NB4 (cell line): ENCODE results near the gene PPTC7.
"Not testable (repeated sequence)": the region's sequence is repeated elsewhere in the genome, so short reads cannot be mapped to it uniquely, and the experiment has no call there.

Experiments used
- DNase-seq: peaks from one replicate; pipeline ENCODE4 v3.0.0; 2010; ENCODE audit warnings: low read depth
- H3K4me3 ChIP-seq: one replicate; pipeline ENCODE4 v1.5.1; 2011; ENCODE audit warnings: mild to moderate bottlenecking, low read depth, low read length, moderate library complexity
- MYC ChIP-seq: IDR thresholded peaks from 2 replicates; pipeline ENCODE4 v1.6.1; 2011; ENCODE audit warnings: low read depth, low read length
- POLR2A ChIP-seq: IDR thresholded peaks from 2 replicates; pipeline ENCODE4 v1.6.1; 2011; ENCODE audit warnings: mild to moderate bottlenecking; ENCODE audit not compliant: insufficient read length; ENCODE audit errors: extremely low read depth
- TF ChIP-seq, protein P1 (sequence below): IDR thresholded peaks from one replicate; pipeline ENCODE4 v1.5.1; 2012; ENCODE audit warnings: low read depth, low read length
- TF ChIP-seq, protein P2 (sequence below): IDR thresholded peaks from 2 replicates; pipeline ENCODE4 v1.6.1; 2011; ENCODE audit warnings: low read depth, low read length

The PPTC7 gene

DNA sequence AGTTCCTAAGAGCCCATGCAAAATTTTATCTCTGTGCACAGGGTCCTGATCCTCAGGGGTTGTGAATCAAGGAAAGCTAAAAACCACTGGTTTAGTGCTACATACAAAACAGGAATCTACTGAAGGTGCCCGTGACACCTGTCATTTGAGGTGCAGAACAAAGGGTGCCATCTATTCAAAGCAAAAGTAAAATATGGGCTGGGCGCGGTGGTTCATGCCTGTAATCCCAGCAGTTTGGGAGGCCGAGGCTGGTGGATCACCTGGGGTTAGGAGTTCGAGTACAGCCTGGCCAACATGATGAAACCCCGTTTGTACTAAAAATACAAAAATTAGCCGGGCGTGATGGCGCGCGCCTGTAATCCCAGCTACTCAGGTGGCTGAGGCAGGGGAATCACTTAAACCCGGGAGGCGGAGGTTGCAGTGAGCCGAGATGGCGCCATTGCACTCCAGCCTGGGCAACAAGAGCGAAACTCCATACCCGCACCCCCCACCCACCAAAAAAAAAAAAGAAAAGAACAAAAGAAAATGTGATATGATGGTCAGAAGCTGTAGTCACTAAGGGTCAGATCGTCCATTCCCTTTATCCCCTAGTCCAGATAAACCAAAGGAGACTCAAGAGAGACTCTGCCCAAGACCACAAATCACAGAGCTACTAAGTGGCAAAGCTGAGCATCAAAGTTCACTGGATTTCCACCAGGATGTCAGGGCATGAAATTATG lies 3.4 kb downstream of the PPTC7 start:
- TF ChIP-seq MYC (no peak), POLR2A (no peak)
- TF ChIP-seq, protein P1, sequence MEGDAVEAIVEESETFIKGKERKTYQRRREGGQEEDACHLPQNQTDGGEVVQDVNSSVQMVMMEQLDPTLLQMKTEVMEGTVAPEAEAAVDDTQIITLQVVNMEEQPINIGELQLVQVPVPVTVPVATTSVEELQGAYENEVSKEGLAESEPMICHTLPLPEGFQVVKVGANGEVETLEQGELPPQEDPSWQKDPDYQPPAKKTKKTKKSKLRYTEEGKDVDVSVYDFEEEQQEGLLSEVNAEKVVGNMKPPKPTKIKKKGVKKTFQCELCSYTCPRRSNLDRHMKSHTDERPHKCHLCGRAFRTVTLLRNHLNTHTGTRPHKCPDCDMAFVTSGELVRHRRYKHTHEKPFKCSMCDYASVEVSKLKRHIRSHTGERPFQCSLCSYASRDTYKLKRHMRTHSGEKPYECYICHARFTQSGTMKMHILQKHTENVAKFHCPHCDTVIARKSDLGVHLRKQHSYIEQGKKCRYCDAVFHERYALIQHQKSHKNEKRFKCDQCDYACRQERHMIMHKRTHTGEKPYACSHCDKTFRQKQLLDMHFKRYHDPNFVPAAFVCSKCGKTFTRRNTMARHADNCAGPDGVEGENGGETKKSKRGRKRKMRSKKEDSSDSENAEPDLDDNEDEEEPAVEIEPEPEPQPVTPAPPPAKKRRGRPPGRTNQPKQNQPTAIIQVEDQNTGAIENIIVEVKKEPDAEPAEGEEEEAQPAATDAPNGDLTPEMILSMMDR = no peak
- no peak for DNase-seq
- H3K4me3 ChIP-seq = no peak overlapping the region

- TF ChIP-seq, protein P2, sequence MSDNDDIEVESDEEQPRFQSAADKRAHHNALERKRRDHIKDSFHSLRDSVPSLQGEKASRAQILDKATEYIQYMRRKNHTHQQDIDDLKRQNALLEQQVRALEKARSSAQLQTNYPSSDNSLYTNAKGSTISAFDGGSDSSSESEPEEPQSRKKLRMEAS = no peak
- TF ChIP-seq POLR2A = no peak
- TF ChIP-seq, protein P1 = no peak
- no peak for TF ChIP-seq MYC
- peak overlapping the region; percentile 33 for H3K4me3 ChIP-seq
- DNase-seq = no peak
Observed at GRCh38 chr12:110578694-110579534, 4.2 kb downstream of the PPTC7 start.

DNA sequence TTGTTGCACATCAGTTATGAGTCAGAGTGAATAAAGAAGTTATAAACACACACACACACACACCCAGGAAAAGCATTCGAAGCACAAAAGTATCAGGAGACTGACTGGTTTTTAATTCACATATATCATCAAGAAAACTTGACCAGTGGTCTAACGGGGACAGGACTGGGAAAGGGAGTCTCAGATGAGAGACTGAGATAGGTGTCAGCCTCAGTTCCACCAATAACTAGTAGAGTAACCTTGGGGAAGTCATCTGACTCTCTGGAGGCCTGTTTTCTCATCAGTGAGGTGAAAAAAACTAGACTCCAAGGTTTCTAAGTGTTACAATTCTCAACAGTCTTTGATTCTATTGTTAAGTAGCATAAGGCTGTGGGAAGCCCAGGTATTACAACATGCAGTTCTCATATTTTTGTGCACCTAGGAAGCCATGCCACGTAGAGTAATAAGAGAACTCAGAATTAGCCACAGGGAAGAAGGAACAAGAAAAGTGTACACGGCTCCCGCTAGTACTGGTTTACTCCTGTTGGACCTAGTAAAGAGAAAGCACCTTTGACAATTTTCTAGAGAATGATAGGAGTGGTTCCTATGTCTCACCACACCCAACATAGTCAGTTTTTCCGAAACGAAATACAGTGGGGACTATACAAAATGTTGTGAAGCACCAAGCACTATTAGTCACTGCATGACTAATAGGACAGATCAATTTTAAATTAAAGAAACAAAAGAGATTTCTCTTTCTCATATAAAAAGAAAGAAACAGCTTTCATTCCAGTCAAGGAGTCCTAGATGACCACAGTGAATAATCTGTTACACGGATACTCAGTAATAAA lies 5.0 kb downstream of the PPTC7 start:
- peak overlapping the region; percentile 33 for H3K4me3 ChIP-seq
- TF ChIP-seq, protein P2 = no peak; the same call in 1 of the 2 replicates
- TF ChIP-seq, protein P1 = no peak
- TF ChIP-seq POLR2A (no peak), MYC (no peak)
- DNase-seq = peak; percentile 86

DNA sequence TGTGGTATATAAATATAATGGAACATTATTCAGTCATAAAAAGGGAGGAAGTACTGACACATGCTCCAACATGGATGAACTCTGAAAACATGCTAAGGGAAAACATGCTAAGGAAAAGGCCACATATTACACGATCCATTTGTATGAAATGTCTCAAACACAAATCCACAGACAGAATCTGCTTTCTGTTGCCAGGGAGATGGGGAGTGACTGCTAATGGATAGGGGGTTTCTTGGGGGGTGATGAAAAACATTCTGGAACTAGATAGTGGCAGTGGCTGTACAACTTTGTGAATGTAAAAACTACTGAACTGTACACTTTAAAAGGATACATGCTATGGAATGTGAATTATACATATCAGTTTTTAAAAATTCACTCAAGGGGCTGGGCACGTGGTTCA lies 6.6 kb downstream of the PPTC7 start:
- H3K4me3 ChIP-seq = no peak overlapping the region
- TF ChIP-seq POLR2A (no peak), MYC (no peak)
- TF ChIP-seq, protein P2 = no peak
- TF ChIP-seq, protein P1 = no peak
- no peak for DNase-seq

GRCh38 chr12:110575326-110575725 lies 7.8 kb downstream of the PPTC7 start:
- peak; percentile 38 for DNase-seq
- TF ChIP-seq, protein P1 = no peak
- no peak for TF ChIP-seq MYC
- TF ChIP-seq, protein P2 = no peak
- no peak for TF ChIP-seq POLR2A
- H3K4me3 ChIP-seq = no peak overlapping the region

DNA sequence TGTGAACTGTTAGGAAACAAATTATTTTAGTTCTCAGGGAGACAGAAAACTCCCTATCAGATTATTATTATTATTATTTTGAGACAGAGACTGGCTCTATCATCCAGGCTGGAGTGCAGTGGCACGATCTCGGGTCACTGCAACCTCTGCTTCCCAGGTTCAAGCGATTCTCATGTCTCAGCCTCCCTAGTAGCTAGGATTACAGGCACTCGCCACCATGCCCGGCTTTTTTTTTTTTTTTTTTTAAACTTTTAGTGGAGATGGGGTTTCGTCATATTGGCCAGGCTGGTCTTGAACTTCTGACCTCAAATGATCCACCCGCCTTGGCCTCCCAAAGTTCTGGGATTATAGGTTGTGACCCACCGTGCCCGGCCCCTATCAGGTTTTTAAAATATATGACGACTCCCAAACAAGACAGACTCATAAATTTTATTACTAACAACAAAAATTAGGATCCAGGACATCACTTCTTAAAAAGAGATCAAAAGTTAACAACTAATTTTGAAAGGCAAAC lies 8.3 kb downstream of the PPTC7 start:
- not testable (repeated sequence) for H3K4me3 ChIP-seq

More for the DNA sequence above, 8.3 kb downstream of the PPTC7 start:
- not testable (repeated sequence) for DNase-seq
